ENCODE results near the gene PDE4D.

Gene PDE4D

DNA sequence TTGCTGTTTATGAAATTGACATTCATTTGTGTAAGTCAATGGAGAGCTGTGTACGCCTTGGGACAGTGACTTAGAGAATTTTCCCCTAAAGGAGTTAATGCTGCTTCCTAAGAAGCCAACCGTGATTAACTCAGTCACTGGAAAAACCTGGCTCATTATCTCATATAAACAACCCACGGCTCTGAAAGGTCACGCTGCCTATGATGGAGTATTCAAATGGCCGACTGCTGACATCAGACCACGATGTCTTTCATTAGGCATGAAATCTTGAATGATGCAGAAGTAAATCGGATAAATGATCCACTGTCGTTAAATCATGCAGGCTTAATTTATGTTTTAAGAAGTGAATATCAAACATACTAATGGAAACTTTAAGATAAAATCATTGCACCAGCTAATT, 706.9 kb downstream of the PDE4D start:
- ATAC-seq: no peak
- TF ChIP-seq RARB (CRISPR knock-in tag; IDR thresholded peaks at IDR 0.05) (no peak), PPARA (CRISPR knock-in tag; IDR thresholded peaks at IDR 0.05; ENCODE audit: borderline replicate concordance) (no peak), ZC3H10 (CRISPR knock-in tag; IDR thresholded peaks at IDR 0.05) (no peak), GLIS3 (CRISPR knock-in tag; IDR thresholded peaks at IDR 0.05) (no peak), SNAI2 (CRISPR knock-in tag; IDR thresholded peaks at IDR 0.05) (no peak), ZFP30 (CRISPR knock-in tag; IDR thresholded peaks at IDR 0.05) (no peak), ZFP3 (CRISPR knock-in tag; IDR thresholded peaks at IDR 0.05) (no peak), TOX (CRISPR knock-in tag; IDR thresholded peaks at IDR 0.05; ENCODE audit: borderline replicate concordance) (no peak), ISL1 (CRISPR knock-in tag; IDR thresholded peaks at IDR 0.05) (no peak), OSR1 (CRISPR knock-in tag; IDR thresholded peaks at IDR 0.05) (no peak), ZNF8 (CRISPR knock-in tag; IDR thresholded peaks at IDR 0.05) (no peak), ZNF70 (CRISPR knock-in tag; IDR thresholded peaks at IDR 0.05) (no peak), BACH2 (CRISPR knock-in tag; IDR thresholded peaks at IDR 0.05; ENCODE audit: borderline replicate concordance) (no peak), TCF4 (CRISPR knock-in tag; IDR thresholded peaks at IDR 0.05; ENCODE audit: borderline replicate concordance) (no peak), ARNTL (CRISPR knock-in tag; IDR thresholded peaks at IDR 0.05; ENCODE audit: borderline replicate concordance, low read depth) (no peak)
- TF ChIP-seq, protein P1, sequence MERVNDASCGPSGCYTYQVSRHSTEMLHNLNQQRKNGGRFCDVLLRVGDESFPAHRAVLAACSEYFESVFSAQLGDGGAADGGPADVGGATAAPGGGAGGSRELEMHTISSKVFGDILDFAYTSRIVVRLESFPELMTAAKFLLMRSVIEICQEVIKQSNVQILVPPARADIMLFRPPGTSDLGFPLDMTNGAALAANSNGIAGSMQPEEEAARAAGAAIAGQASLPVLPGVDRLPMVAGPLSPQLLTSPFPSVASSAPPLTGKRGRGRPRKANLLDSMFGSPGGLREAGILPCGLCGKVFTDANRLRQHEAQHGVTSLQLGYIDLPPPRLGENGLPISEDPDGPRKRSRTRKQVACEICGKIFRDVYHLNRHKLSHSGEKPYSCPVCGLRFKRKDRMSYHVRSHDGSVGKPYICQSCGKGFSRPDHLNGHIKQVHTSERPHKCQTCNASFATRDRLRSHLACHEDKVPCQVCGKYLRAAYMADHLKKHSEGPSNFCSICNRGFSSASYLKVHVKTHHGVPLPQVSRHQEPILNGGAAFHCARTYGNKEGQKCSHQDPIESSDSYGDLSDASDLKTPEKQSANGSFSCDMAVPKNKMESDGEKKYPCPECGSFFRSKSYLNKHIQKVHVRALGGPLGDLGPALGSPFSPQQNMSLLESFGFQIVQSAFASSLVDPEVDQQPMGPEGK (CRISPR knock-in tag; IDR thresholded peaks at IDR 0.05; ENCODE audit: borderline replicate concordance): no peak
- TF ChIP-seq, protein P2, sequence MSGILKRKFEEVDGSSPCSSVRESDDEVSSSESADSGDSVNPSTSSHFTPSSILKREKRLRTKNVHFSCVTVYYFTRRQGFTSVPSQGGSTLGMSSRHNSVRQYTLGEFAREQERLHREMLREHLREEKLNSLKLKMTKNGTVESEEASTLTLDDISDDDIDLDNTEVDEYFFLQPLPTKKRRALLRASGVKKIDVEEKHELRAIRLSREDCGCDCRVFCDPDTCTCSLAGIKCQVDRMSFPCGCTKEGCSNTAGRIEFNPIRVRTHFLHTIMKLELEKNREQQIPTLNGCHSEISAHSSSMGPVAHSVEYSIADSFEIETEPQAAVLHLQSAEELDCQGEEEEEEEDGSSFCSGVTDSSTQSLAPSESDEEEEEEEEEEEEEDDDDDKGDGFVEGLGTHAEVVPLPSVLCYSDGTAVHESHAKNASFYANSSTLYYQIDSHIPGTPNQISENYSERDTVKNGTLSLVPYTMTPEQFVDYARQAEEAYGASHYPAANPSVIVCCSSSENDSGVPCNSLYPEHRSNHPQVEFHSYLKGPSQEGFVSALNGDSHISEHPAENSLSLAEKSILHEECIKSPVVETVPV (CRISPR knock-in tag; IDR thresholded peaks at IDR 0.05): no peak
- TF ChIP-seq, protein P3, sequence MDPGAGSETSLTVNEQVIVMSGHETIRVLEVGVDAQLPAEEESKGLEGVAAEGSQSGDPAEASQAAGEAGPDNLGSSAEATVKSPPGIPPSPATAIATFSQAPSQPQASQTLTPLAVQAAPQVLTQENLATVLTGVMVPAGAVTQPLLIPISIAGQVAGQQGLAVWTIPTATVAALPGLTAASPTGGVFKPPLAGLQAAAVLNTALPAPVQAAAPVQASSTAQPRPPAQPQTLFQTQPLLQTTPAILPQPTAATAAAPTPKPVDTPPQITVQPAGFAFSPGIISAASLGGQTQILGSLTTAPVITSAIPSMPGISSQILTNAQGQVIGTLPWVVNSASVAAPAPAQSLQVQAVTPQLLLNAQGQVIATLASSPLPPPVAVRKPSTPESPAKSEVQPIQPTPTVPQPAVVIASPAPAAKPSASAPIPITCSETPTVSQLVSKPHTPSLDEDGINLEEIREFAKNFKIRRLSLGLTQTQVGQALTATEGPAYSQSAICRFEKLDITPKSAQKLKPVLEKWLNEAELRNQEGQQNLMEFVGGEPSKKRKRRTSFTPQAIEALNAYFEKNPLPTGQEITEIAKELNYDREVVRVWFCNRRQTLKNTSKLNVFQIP (CRISPR knock-in tag; IDR thresholded peaks at IDR 0.05; ENCODE audit: borderline replicate concordance, low read depth): no peak
- TF ChIP-seq, protein P4, sequence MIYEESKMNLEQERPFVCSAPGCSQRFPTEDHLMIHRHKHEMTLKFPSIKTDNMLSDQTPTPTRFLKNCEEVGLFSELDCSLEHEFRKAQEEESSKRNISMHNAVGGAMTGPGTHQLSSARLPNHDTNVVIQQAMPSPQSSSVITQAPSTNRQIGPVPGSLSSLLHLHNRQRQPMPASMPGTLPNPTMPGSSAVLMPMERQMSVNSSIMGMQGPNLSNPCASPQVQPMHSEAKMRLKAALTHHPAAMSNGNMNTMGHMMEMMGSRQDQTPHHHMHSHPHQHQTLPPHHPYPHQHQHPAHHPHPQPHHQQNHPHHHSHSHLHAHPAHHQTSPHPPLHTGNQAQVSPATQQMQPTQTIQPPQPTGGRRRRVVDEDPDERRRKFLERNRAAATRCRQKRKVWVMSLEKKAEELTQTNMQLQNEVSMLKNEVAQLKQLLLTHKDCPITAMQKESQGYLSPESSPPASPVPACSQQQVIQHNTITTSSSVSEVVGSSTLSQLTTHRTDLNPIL (CRISPR knock-in tag; IDR thresholded peaks at IDR 0.05; ENCODE audit: low read depth): no peak

DNA sequence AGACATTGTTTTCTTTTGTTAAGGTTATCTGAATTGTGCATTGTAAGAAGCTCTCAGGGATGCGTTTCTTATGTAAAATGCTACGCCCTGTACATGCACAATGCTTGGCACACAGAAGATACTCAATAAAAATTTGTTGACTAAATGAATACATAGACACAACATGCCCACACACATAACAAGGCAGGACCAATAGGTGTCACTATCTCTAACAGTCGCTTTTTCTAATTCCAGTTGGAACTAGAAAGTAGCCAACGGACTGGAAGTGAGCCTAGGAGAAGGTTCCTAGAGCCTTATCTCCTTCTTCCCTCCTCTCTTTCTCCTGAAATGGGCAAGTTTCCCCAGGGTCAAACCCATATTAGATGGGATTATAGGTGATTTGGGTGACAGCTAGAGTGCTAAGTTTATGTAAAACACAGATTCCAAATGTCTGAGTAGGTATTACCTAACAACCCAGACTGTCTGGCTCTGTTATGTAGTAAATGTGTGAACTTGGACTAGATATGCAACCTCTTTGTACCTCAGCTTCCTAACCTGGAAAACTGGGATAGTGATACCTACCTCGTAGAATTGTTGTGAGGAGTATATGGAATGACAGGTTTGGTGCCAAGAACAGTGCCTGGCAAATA, 707.7 kb downstream of the PDE4D start:
- TF ChIP-seq CSDC2 (CRISPR knock-in tag; IDR thresholded peaks at IDR 0.05) (no peak), SNAI2 (CRISPR knock-in tag; IDR thresholded peaks at IDR 0.05) (no peak)
- no peak for ATAC-seq

DNA sequence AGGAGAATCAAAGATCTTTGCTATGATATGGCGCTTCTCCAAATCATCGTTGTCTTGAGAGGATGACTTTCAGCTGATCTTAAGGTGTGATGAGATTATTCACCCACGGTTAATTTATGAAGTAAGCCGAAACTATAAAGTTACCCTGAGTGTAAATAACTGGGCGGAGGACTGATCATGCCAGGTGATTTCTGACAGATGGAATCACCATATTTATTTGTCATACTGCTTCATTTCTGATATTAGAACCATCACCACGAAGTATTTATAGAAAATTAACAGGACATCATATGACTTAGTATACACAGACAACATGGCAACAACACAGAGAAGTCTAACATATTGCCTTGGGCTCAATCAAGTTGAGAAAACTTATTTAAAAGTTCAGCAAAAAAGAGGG, 708.8 kb downstream of the PDE4D start:
- TF ChIP-seq GLIS3 (CRISPR knock-in tag; IDR thresholded peaks at IDR 0.05): no peak
- ATAC-seq: no peak

DNA sequence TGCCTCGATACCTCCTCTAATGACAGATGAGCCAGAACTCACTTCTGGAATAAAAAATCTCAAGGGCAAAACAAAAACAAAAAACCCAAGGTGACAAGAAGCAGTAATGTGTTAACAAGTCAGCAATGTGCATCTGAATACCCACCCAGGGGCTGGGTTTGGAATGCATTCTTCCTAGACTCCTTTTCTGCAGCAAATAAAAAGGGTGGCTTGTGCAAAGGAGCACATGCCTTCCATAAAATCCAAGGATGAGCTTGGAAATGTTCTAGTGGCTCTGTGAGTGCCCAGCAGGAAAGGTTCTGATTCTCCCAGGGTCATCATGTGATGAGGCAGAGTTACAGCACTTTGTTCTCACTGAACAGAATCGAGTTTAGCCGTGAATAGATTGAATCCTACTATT, 710.8 kb downstream of the PDE4D start:
- ATAC-seq: no peak
- no peak for TF ChIP-seq PPARA (CRISPR knock-in tag; IDR thresholded peaks at IDR 0.05; ENCODE audit: borderline replicate concordance)
- no peak for TF ChIP-seq ZNF70 (CRISPR knock-in tag; IDR thresholded peaks at IDR 0.05)
- TF ChIP-seq, protein P3 (CRISPR knock-in tag; IDR thresholded peaks at IDR 0.05; ENCODE audit: borderline replicate concordance, low read depth): no peak
- no peak for TF ChIP-seq CSDC2 (CRISPR knock-in tag; IDR thresholded peaks at IDR 0.05)
- TF ChIP-seq ZNF565 (CRISPR knock-in tag; conservative IDR thresholded peaks at IDR 0.05; ENCODE audit: low read depth): no peak
- TF ChIP-seq, protein P5, sequence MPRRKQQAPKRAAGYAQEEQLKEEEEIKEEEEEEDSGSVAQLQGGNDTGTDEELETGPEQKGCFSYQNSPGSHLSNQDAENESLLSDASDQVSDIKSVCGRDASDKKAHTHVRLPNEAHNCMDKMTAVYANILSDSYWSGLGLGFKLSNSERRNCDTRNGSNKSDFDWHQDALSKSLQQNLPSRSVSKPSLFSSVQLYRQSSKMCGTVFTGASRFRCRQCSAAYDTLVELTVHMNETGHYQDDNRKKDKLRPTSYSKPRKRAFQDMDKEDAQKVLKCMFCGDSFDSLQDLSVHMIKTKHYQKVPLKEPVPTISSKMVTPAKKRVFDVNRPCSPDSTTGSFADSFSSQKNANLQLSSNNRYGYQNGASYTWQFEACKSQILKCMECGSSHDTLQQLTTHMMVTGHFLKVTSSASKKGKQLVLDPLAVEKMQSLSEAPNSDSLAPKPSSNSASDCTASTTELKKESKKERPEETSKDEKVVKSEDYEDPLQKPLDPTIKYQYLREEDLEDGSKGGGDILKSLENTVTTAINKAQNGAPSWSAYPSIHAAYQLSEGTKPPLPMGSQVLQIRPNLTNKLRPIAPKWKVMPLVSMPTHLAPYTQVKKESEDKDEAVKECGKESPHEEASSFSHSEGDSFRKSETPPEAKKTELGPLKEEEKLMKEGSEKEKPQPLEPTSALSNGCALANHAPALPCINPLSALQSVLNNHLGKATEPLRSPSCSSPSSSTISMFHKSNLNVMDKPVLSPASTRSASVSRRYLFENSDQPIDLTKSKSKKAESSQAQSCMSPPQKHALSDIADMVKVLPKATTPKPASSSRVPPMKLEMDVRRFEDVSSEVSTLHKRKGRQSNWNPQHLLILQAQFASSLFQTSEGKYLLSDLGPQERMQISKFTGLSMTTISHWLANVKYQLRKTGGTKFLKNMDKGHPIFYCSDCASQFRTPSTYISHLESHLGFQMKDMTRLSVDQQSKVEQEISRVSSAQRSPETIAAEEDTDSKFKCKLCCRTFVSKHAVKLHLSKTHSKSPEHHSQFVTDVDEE (CRISPR knock-in tag; IDR thresholded peaks at IDR 0.05): no peak
- TF ChIP-seq, protein P4 (CRISPR knock-in tag; IDR thresholded peaks at IDR 0.05; ENCODE audit: low read depth): no peak
- no peak for TF ChIP-seq ZFP3 (CRISPR knock-in tag; IDR thresholded peaks at IDR 0.05)

All from SK-N-SH treated with all-trans-retinoic acid at 6 μM for 48 hours (cell line).